22Rv1 (cell line): ENCODE measurements around the gene LHX1.

Experiments used
- CTCF ChIP-seq: fragments of 450-650 bp; IDR thresholded peaks from 2 replicates; pipeline ENCODE4 v1.5.1; 2017; ENCODE audit warnings: mild to moderate bottlenecking
- ZFX ChIP-seq: fragments of 450-650 bp; IDR thresholded peaks from 2 replicates; pipeline ENCODE4 v1.6.1; 2017; ENCODE audit warnings: antibody characterized with exemption, borderline replicate concordance

GRCh38 chr17:36926701-36927100 lies 10.6 kb upstream of the LHX1 start:
- no peak for TF ChIP-seq CTCF
- no peak for TF ChIP-seq ZFX
